Stimulated activated CD8-positive, alpha-beta memory T cell treated with anti-CD3 and anti-CD28 coated beads, Interleukin-7, amount 100 ng/mL, for 24 hours (primary cell): ENCODE data around the gene TGM4.
"Not testable (repeated sequence)": the region's sequence is repeated elsewhere in the genome, so short reads cannot be mapped to it uniquely, and the experiment has no call there.

Experiments
- DNase-seq: peaks from one replicate; pipeline ENCODE4 v3.0.0-alpha.2; 2020; ENCODE audit warnings: low read depth

TGM4 gene

DNA sequence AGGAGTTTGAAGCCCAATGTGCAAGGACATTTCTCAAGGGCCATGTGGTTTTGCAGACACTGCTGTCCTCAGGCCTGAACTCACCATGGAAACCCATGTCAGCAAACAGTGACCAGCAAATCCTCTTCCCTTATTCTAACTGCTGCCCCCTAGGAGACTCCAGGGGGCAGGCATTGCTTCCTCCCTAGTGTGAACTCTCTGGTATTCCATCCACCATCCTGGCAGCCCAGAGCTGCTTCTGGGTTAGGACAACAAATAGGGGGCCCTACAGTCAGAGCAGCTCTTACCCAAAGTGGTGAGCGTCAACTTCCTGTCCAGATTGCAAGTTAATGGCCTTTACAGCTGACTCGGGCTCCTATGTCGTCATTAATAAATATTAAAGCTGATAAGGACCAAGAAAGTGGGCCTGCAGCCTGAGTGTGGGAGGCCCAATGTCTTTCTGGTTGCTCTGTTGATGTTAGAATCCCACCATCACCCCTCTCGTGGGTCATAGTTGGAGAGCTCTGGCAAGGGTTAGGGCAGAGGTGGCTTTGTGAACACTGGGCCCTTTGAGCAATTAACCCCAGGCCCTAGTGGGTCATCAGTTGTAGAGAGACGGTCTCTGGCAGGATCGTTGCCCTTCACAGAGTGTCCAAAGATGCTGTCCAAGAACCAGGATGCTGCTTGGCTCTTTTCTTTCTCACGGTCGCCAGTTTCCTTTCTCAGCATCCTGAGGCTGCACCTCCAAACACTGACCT is 41.5 kb downstream of the TGM4 start:
- no peak for DNase-seq

DNA sequence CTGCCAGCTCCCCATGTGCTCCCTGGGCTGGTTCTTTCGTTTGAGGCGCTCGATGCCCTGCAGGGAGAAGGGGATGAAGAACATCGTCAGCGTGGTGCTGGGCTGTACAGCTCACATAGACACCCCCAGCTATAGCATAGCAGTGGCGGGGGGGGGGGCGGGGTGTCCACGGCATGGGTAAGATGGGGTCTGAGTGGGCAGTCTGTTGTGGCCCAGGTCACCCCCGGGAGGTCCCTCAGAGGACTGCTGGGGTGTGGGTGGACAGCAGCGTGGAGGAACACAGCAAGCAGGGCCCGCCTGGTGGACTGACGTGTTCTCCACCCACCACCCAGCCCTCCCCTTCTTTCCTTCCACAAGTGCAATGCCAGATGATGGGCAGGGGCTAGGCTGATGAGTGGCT is 43.7 kb downstream of the TGM4 start:
- no peak for DNase-seq

DNA sequence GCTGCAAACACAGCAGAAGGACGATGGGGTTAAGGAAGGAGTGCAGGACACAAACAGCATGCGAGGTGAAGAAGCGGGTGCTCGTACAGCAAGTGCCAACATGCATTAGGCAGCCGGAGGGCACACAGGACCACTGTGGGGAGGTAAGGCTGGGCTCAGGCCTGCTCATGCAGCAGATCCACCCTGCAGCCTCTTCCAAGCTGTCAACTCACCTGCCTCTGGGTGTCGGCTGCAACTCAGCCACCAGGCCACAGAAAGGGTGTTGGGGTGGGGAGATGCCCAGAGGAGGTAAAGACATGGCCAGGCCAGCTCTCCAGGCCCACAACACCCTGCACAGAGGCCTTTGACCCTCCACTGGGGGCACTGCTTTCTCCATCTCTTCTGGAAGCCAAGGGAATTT is 44.2 kb downstream of the TGM4 start:
- no peak for DNase-seq

DNA sequence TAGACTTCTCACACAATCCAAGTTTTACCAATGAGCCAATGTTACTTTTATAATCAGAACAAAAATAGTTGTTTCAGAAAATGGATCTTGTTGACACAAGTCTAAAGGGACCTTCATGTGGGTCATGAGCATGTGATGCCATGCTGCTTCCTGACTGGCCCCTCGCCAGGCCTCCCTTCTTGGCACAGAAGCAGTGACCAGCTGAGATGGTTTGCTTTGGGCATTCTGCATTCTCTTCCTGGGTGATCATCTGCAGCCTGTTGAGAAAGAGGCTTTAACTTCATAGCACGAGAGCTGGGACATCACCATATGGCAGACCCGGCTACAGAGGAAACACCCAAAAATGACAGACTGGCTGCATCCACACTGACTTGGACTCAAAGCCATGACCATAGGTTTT is 45.7 kb downstream of the TGM4 start:
- DNase-seq: no peak

DNA sequence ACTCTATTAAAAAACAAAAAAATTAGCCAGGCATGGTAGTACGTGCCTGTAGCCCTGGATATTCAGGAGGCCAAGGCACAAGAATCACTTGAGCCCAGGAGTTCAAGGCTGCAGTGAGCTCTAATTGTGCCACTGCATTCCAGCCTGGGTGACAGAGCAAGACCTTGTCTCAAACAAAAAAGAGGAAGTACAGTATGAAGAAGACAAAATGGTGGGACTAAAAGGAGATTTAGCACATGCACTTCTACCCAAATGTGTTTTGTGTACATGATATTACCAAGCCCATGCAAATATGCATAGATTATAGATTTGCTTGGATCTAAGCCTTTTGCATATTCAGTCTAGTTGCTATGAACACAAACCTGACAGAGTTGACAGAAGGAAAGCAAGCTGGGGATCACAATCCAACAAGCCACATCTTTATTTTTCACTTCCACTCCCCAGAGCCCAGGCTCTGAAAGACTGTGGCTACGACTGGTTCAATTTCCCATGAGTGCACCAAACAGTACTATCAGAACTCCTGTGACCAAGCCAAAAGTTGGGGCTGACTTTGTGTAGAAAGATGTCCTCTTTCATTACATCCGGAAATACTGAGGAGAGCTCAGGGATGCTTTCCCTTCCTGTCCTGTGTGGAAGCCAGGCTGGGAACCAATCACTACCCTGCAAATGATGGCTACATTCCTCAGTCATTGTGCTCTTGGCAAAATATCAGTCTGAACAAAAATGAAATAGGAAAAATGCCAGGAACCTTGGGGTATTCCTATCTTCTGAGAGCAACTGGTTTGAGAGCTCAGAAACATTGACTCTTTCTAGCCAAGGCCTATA is 49.4 kb downstream of the TGM4 start:
- no peak for DNase-seq

DNA sequence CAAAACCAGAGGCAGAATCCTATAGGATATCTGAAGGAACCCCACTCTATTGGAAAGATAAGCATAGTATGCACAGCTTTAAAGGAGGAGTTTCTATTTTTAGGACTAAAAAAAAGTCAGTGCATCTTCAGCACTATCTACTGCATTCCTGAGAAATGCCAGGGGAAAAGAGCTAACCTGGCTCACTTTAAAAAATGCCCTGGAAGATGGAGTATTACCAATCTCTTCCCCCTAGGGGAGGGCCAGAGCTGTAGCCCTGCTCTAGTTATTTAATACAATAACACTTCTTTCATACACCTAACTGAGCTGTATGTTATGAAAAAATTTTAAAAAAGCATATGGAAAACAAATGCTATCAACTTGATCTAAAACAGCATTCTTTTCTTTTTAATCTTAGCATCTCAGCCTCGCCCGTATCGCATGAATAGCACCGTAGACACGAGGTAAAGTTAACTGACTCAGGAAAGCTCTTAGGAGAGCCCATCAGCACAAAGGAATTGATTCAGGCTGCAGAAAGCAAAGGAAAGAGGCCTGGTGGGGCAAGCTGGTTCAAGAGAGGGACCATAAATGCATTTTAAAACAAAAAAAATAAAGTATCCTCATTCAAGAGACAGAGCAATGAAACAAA is 50.2 kb downstream of the TGM4 start:
- DNase-seq: no peak

DNA sequence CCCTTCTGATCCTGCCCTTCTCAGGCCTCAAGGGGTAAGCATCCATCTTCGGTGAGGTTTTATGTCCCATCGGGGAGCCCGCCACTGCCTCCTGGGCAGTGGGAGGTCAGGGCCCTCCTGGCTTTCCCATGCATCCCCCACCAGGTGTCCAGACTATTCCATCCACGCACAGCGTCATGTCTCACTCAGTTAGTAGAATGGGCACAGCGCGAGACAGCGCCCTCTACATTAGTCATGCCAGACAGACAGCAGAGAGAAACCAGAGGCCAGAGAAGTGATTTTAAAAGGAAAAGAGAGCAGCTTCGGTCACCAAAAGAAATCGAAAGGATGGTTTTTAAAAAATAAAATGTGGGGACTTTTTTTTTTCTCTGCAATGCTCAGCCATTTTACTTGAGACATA is 51.8 kb downstream of the TGM4 start:
- DNase-seq: no peak

DNA sequence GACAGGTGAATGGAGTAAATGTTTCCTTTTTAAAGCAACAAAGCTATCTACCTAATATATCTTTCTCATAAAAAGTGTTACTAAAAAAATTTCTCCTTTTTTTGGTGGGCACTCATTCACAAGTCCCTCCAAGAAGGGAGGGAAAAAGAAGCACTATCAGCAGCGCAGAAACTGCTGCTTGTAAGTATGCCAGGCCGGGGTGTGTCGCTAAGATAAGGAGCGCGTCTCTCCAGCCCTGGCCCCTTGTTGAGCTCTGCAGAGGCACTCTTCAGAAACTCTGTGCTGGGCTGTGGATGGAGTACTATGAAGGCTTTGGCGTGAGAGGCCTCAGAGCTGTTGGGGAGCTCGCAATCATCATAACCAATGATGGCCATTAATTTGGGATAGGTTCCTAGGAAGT is 52.5 kb downstream of the TGM4 start:
- no peak for DNase-seq

DNA sequence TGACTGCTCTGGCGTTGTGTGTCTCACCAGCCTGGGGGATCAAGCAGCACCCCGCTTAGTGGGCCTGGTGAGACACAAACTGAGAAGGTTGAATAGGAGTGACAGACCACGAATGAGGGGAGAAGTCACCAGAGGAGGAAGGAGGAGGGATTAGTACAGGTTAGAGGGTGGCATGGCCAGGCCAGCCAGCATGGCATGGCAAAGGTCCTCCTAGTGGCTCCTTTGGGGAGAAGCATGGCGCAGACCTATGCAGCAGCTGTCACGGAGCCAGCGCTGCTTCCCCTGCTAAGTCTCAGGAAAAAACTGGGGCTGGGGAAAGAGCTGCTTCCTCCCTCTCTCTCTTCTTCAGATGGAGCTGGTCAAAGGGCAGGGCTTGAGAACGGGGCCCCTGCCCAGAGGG is 53.0 kb downstream of the TGM4 start:
- no peak for DNase-seq

DNA sequence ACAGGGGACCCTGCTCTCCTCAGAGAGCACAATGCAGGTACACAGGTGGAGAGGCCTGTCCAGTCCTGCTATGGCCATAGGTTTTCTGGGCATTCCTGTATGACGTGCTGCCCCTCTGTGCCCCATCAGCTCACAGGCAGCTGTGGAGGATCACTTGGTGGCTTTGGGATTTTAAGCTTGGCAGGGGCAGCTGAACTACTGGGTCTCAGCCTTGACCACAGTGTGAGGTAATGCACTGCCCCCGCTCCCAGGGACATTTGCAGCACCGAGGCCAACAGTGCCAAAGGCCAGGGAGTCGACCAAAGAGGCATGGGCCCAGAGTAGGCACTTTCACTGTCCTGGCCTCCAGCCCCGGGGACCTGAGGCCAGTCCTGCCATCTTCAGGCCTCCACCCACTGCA is 55.4 kb downstream of the TGM4 start:
- DNase-seq: no peak

DNA sequence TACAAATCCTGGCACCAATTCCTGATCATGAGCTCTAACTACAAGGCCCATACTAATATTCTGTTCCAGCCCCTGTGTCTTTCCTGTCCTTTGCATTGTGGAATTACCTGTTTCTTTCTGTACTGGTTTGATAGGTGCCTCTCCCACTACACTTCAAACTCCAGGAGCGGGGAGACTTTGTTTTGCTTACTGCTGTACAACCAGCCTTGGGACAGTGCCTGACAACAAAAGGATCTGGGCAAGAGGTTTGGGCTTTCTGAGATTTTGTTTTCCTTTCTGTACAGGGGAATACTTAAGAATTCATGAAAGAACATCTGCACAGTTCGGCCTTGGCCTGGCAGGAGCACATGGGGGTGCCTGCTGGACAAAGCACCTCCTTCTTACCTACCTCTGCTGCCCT is 56.5 kb downstream of the TGM4 start:
- no peak for DNase-seq

DNA sequence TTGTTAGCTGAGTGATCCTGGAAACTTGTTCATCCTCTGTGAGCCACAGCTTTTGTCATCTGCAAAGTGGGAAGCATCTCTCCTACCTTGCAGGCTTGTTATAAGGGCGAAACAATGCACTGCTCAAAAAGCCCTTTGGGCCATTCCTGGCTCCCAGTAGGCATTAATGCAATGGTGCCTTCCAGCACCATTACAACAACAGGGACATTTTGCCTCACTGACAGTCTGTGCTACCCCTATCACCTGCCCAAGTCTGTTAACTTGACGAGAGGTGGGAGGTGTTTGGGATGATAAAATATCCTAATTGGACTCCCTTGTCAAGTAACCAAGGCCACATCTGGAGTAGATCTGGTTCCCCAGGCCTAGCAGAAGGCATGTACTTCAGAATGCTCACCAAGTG is 57.4 kb downstream of the TGM4 start:
- DNase-seq: no peak

DNA sequence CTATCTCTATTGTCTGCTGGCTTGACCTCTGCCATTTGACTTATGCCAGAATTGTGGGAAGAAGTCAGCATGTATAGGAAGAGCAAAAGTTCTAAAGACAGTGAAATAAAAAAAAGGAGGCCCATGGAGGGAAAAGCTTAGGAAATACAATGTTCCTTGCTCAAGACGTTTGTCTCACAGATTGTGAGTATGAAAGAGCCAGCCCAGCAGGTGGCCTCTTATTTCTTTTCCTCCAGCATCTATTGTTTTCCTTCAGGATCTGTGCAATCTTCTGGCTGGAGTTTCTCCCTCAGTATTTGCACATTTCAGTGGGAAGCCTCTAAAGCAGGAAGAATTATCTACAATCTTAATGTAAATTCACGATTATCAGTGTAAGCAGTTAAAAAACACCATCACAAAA is 57.9 kb downstream of the TGM4 start:
- DNase-seq: no peak

DNA sequence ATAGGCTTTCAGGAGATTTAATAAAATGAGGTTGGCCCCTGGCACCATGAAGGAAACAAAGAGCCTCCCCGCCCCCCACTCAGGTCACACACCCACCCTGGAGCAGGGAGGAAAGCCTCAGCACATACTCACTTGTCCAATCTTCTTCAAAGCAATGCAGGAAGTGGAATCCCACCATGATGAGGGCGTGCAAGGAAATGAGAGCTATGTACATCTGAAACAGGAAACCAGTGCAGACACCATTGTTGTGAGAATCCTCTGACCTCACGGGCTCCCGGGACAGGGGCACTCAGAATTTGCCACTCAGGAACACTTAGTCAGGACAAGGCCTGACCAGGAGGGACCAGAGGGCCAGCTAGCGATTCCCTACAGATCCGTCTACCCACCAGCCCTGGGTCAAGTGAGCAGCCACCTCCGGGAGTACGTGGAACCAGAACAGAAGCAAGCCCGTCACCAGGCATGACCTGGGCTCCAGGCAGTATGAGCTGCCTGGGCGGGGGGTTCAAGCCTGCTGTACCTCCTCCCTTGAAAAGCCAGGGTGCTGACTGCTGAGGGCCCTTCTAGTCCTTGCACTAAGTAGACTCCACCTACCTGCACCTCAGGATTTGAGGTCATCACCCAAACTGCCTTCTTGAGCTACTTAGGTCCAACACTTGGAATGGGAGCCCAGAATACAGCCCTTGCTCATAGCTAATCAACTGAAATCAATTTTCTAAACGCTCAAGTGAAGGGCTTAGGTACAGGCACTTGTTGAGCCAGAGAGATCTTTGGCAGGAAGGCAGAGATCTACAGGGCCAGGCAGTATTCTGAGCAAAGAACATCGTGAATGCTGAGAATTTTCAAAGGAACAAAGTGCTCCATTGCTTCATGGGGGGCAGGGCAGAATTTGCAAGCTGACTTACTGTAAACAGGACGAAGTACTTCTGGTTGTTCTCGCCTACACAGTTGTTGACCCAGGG is 58.9 kb downstream of the TGM4 start:
- DNase-seq: no peak

DNA sequence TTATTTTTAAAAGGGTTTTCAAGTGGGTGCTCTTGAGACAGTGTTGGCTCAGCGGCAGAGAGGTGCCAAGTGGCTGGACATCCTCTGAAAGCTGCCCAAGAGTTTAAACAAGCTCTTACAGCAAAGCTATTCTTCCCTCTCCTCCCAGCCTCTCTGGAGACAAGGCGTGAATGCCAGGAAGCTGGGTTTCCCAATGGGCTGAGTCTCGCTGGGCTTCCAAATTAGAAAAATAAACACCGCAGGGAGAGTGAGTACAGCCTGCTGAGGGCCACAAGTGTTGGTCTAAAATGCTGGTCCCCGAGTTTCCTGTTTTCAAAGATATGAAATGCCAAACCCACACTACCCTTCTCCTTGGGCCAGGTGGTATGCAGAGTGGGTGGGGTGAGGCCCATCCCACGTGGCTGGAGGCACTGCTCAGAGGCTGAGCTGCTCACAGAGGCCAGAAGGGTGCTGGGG is 65.2 kb downstream of the TGM4 start:
- DNase-seq: no peak

DNA sequence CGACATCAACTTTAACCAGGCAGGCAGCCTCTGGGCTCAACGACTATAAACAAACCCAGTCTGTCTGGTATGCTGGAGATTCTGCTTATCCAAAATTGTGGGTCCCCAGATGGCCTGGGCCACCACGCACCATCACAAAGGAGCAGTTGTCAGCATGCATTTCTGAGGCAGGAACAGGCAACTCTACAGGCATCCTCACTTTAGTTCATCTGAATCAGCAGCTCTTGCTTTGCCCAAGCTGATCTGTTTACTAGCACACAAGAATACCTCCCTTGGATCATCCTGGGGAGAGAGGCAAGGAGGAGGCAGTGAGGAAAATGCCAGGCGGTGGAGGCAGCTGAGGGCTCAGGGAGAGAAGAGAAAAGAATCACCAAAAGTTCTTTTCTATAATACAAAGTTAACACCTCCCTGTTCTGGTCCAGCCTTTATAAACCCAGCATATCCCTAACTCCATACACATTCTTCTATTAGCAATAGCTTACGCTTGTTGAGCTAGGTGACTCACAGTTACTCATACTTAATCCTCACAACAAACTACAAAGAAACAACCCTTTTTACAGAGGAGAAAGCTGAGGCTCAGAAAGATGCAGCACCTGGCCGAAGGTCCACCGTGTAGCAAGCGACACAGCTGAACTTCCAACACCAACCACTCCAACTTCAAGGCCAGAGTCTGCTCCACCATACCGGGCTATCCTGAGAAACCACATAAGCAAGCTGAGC is 68.0 kb downstream of the TGM4 start:
- DNase-seq: no peak

DNA sequence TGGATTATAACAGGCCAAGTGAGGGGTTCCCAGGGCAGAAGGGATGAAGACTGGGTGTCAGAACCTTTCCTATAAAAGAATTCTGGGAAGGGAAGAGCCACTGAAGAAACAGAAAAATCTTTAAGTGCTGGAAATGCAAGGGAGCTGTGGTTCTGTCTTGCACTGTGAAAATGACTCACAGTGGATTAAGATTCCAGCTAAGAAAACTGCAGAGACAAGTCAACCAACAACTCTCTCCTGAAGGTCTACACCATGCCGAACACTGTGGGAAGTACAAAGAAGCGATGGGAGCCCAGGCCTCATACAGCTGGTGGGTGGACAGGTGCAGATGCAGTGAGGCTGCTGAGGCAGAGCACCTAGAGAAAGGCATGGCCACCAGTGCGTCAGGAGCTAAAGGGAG is 73.8 kb downstream of the TGM4 start:
- DNase-seq: no peak

DNA sequence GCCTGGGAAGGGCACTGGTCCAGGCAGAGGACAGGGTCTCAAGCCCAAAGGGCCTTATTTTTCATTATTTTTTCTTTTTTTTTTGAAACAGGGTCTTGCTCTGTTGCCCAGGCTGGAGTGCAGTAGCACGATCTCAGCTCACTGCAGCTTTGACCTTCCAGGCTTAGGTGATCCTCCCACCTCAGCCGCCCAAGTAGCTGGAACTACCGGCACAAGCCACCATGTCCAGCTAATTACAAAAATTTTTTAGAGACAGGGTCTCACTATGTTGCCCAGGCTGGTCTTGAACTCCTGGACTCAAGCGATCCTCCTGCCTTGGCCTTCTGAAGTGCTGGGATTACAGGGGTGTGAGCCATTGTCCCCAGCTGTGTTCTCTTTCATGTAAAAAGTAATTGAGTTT is 75.4 kb downstream of the TGM4 start:
- DNase-seq: not testable (repeated sequence)

DNA sequence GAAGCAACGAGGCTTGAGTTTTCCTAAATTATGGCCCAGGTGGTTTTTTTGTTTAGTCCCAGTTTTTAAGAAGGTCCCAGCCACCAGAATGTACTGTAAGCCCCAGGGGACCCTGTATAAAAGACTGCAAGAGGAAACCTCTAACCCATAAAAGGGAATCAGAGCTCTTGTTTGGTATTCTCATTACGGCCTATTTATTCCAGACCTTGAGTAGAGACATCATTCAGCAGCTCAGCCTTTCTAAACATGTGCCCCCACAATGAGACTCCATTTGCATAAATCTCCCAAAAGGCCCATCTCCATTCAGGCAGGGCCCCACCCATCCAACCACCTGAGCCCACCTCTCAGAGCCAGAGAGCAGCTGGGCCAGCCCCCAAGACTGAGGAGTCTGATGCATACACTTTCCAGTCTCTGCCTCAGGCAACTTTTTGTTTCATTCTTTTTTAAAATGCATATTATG is 75.9 kb downstream of the TGM4 start:
- no peak for DNase-seq

DNA sequence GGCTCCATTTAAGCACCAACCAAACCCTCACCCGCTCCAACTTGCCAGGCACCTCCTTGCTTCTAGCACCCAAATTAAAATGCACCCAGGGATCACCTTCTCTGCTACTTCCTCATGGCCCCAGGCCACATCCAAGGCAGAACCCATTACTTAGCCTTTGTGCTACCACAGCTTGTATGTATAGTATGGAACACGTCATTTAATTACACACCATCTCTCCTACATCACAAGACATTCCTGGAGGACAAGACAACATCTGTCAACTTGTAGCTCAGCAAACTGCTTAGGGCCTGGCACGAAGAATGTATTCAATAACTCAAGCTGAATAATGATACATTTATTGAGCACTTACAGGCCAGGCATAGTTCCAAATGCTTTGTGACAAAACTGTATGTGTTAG is 78.3 kb downstream of the TGM4 start:
- DNase-seq: no peak

DNA sequence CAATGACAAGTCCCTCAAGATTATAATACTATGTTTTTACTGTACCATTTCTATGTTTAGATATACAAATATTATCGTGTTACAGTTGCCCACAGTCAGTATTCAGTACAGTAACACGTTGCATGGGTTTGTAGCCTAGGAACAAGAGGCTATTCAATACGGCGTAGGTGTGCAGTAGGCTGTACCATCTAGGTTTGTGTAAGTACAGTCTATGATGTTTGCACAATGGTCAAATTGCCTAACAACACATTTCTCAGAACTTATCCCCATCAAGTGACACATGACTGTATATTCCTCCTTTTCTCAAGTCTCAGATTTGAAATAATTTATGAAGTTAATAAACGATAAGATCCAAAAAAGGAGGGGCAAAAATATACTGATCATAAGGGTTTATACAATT is 79.9 kb downstream of the TGM4 start:
- no peak for DNase-seq
